PFSK-1 (cell line): ENCODE results near the gene ANKRD34C.

Experiments
- POLR2AphosphoS5 ChIP-seq: IDR thresholded peaks from 2 replicates; pipeline ENCODE4 v1.6.1; 2012; ENCODE audit warnings: low read depth, mild to moderate bottlenecking, control low read depth, low read length, moderate library complexity
- TF ChIP-seq, protein P1 (sequence below), 2 experiments: IDR thresholded peaks; 2 replicates each; pipeline versions ENCODE4 v1.6.1 to v1.8.0; 2011 to 2012; ENCODE audit warnings: low read depth in 2 of 2, low read length in 2 of 2, control low read depth in 1 of 2, inconsistent platforms in 1 of 2, mild to moderate bottlenecking in 1 of 2, moderate library complexity in 1 of 2; ENCODE audit not compliant: insufficient read depth in 1 of 2

DNA sequence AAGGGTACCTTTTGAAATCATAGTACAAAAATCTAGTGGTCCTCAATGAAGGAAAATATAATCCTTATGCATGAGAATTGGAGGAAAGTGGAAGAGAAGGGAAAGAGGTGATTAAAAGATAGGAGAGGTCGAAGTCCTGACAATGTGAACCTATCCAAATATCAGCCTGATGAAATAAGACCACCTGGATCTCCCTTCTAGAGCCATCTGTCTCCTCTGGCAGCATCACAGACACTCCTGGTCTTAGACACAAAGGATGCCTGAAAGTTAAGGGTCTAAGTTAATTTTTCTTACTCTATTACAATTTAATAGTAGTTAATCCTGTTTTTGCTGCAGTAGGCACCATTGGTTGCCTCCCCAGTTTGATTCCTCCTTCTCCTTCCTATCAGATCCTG is 17.3 kb downstream of the ANKRD34C start:
- no peak for TF ChIP-seq POLR2AphosphoS5
- TF ChIP-seq, protein P1, sequence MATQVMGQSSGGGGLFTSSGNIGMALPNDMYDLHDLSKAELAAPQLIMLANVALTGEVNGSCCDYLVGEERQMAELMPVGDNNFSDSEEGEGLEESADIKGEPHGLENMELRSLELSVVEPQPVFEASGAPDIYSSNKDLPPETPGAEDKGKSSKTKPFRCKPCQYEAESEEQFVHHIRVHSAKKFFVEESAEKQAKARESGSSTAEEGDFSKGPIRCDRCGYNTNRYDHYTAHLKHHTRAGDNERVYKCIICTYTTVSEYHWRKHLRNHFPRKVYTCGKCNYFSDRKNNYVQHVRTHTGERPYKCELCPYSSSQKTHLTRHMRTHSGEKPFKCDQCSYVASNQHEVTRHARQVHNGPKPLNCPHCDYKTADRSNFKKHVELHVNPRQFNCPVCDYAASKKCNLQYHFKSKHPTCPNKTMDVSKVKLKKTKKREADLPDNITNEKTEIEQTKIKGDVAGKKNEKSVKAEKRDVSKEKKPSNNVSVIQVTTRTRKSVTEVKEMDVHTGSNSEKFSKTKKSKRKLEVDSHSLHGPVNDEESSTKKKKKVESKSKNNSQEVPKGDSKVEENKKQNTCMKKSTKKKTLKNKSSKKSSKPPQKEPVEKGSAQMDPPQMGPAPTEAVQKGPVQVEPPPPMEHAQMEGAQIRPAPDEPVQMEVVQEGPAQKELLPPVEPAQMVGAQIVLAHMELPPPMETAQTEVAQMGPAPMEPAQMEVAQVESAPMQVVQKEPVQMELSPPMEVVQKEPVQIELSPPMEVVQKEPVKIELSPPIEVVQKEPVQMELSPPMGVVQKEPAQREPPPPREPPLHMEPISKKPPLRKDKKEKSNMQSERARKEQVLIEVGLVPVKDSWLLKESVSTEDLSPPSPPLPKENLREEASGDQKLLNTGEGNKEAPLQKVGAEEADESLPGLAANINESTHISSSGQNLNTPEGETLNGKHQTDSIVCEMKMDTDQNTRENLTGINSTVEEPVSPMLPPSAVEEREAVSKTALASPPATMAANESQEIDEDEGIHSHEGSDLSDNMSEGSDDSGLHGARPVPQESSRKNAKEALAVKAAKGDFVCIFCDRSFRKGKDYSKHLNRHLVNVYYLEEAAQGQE (IDR thresholded peaks at IDR 0.05; ENCODE audit: insufficient read depth in 1 of 2, low read depth in 2 of 2, low read length in 2 of 2) = no peak
